IPS-18c (cell line): ENCODE measurements around the gene MIB2.
A peak's percentile ranks its signal among the peaks of the same experiment; 100 is the strongest.
"Not testable (repeated sequence)": the region's sequence is repeated elsewhere in the genome, so short reads cannot be mapped to it uniquely, and the experiment has no call there.

Source experiments
- H3K4me3 ChIP-seq: 2 replicates; pipeline ENCODE4 v1.7.0; 2013; ENCODE audit warnings: low read depth, mild to moderate bottlenecking, low read length, moderate library complexity; ENCODE audit not compliant: insufficient read depth
- H3K9me3 ChIP-seq: one replicate; pipeline ENCODE4 v1.6.1; 2013; ENCODE audit warnings: mild to moderate bottlenecking, low read length, moderate library complexity; ENCODE audit not compliant: control insufficient read depth, insufficient read depth

MIB2 gene

DNA sequence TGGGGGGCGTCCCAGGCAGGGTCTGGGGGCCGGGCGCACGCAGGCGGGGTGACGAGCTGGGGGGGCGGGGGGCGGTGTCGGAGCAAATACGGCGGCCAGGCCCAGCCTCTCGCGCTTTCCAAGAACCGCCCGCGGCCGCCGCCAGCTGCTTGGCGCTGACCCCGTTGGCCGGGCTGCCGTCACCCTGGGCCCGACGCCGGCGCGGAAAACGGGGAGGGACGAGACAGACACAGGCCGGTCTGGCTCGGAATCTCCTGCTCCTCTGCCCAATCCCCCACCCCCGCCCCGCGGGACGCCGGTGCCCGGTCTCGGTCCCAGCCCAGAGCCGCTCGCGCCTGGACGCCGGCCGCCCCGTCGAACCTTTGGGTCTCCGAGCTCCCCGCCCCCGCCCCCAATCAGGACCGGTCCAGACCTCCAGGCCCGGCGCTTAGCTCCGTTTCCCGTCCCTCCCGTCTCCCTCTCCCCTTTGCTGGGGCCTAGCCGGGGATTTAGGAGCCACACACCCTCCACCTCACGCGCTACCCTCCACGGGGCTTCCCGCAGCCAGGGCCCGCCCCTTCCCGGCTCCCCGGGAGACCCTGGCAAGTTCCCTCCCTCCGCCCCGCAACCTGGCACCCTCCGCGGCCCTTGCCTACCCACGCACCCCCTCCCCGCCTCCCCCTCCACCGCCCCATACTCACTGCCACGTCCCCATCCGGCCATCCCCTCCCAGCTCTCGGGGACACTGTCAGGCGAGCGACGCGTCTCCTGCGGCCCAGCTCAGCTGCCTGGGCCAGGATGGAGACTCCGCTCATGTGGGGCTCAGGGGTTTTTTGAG, 15.9 kb downstream of the MIB2 start:
- Histone ChIP-seq H3K9me3 (no peaks in the 10 kb centered on the region), H3K4me3 (peak overlapping the region; percentile 38; the same call in 1 of the 2 replicates)

GRCh38 chr1:1631782-1632420, 16.6 kb downstream of the MIB2 start, which contains the start of gene MMP23B:
MMP23B (plus strand) TSS chr1:1632173; CDS start chr1:1632219, 46 bp downstream.
- H3K9me3 ChIP-seq: no peaks in the 10 kb centered on the region
- peak within 1 kb of the TSS; percentile 38; the same call in 1 of the 2 replicates for H3K4me3 ChIP-seq

- not testable (repeated sequence) for H3K4me3 ChIP-seq, H3K9me3 ChIP-seq
Measured at GRCh38 chr1:1633409-1633808, 18.1 kb downstream of the MIB2 start.

DNA sequence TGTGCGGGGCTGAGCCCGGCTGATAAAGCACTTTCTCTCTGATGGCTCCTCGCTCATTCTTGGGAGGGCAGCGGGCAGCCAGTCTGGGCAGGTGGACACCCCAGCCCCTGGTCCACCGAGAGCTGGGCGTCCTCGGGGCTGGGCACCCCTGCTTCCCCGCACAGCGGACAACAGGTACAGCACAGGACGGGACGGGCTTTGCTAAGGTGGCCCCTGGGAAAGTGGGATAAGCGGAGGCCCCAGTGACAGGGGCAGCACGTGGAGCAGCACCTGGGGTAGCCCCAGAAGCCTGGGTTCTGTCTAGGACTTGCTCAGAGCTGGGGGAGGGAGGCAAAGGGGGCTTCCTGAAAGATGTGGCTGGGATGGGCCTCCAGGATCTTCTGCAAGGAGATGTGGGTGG, 19.3 kb downstream of the MIB2 start:
- H3K9me3 ChIP-seq, H3K4me3 ChIP-seq: not testable (repeated sequence)

DNA sequence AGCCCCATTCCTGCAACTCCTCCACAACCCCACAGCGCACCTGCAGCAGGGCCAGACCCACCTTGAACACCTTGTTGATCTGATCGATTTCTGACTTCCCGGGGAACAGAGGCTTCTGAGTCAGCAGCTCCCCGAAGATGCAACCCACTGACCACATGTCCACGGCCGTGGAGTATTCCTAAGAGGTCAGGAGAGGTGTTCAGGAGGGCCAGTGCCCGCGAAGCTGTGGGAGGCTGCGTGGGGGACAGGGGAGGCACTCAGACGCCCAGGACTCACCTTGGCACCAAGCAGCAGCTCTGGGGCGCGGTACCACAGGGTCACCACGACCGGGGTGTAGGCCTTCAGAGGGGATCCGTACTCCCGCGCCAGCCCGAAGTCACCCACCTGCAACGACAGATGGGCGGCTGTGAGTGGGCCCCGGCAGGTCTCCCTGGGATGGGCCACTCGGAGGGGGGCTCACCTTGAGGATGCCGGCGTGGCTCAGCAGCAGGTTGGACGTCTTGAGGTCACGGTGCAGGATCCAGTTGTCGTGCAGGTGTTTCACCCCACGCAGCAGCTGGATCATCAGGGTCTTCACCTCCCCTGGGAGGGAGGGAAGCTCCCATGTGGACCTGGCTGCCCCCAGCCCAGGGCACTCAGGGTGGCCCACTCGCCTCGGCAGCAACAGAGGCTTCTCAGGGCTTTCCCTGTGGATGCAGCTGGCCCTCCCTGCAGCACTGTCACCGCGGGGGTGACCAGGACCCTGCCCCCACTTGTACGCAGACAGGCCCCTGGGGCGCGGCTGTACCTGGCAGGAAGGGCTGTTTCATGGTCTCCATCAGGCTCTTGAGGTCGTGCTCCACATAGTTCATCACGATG, 21.6 kb downstream of the MIB2 start:
- H3K4me3 ChIP-seq, H3K9me3 ChIP-seq: not testable (repeated sequence)

- H3K4me3 ChIP-seq, H3K9me3 ChIP-seq: not testable (repeated sequence)
Measured at GRCh38 chr1:1637479-1637875, 22.2 kb downstream of the MIB2 start.

DNA sequence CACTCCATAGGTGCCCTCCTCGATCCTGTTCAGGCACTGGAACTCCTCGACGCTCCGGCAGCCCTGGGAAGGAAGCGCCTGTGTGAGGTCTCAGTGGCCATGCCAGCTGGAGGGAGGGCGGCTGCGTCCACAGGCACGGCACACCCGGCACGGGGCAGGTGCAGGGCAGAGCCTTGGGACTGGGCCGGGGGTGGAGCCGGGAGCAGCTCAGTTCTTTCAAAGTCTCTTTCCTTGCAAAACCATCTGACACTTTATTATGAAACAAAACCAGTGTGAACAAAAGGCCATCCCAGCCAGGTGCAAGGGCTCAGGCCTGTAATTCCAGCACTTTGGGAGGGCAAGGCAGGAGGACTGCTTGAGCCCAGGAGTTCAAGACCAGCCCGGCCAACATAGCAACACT, 23.2 kb downstream of the MIB2 start:
- not testable (repeated sequence) for H3K4me3 ChIP-seq, H3K9me3 ChIP-seq

- H3K4me3 ChIP-seq, H3K9me3 ChIP-seq: not testable (repeated sequence)
Measured at GRCh38 chr1:1639368-1639767, 24.1 kb downstream of the MIB2 start.

DNA sequence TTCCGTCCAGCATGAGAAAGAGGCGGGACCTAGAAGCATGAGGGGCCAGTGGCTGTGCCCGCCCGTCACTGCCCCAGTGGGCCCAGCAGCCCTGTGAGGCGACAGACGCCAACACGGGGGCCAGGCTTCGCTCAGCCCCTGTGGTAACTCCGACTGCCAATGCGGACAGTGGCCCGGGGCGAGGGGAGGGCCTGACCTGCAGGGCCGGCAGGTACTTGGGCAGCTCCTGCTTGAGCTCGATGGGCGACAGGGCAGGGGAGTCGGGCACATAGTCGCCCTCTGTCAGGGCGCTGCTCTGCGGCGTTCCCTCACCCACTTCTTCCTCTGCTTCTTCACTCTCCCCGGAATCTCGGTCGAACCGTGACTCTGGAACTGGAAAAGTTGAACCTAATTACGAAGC, 24.8 kb downstream of the MIB2 start:
- H3K4me3 ChIP-seq, H3K9me3 ChIP-seq: not testable (repeated sequence)

DNA sequence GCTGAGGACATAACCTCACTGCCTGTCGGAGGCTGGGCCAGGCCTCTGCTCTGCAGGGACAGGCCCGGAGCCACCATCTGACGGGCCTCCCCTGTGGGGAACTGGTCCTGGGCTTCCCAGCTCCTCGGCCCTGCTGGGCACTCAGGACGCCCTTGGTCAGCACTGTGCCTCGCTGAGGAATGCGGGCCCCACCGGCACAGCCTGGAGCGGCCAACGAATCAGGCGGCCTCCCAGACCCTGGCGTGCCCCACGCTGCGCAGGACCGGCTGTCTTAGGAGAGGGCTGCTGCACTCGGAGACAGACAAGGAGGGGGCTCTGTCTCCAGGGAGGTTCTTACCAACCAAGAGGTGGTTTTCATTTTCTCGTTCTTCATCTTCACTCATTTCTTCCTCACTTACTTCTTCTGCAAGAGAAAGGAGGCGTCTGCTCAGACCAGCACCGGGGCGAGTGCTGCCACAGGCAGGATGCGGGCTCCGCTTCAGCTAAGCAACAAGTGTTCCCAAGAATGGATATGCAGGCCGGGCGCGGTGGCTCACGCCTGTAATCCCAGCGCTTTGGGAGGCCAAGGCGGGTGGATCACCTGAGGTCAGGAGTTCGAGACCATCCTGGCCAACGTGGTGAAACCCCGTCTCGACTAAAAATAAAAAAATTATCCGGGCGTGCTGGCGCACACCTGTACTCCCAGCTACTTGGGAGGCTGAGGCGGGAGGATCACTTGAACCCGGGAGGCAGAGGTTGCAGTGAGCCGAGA, 25.6 kb downstream of the MIB2 start:
- not testable (repeated sequence) for H3K4me3 ChIP-seq, H3K9me3 ChIP-seq

DNA sequence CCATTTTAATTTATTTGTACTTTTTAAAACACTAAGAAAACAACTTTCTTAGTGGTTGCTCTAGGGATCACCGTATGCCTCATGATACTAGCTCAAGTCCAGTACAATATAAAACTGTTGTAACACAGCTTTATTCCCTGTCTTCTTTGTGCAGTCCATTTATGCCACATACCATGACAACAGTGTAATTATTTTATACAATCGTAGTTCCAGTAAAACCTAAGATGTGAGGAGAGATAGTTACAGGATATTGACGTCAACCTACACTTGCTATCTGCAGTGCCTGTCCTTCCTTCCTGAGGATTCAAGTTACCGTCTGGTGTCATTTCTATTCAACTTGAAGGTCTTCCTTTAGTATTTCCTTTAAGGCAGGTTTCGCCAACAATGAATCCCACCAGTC, 31.0 kb downstream of the MIB2 start:
- H3K4me3 ChIP-seq: not testable (repeated sequence)

DNA sequence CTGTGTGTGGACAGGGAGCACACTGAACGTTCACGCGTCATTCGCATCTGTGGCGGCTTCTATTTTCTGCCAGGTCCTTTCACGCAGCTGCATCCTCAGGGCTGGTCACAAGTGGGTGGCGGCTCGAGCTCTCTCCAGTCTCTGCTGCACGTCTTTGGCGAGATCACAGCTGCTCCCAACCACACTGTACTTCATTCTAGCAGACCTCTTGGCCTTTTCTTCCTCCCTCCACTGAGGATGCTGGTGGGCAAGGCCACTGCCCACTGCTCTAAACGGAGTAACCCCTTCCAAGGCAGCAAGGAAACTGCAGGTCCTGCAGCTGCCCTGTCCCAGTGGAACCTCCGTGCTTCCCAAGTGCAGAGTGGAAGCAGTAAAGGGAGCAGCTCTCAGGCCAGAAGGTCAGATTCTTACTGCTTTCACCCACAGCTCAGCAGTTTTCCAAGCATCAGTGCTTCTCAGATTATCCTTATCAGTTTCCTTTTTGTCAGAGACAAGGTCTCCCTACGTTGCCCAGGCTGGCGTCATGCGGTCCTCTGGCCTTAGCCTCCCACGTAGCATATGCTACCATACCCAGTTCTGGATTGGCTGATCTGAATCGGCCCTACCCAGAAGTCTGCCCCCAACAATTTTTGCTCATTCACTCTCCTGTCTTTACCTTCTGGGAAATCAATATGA, 32.4 kb downstream of the MIB2 start:
- H3K4me3 ChIP-seq, H3K9me3 ChIP-seq: not testable (repeated sequence)

More for the DNA sequence above, 31.0 kb downstream of the MIB2 start:
- not testable (repeated sequence) for H3K9me3 ChIP-seq

GRCh38 chr1:1648265-1648664, 33.0 kb downstream of the MIB2 start:
- not testable (repeated sequence) for H3K9me3 ChIP-seq, H3K4me3 ChIP-seq

DNA sequence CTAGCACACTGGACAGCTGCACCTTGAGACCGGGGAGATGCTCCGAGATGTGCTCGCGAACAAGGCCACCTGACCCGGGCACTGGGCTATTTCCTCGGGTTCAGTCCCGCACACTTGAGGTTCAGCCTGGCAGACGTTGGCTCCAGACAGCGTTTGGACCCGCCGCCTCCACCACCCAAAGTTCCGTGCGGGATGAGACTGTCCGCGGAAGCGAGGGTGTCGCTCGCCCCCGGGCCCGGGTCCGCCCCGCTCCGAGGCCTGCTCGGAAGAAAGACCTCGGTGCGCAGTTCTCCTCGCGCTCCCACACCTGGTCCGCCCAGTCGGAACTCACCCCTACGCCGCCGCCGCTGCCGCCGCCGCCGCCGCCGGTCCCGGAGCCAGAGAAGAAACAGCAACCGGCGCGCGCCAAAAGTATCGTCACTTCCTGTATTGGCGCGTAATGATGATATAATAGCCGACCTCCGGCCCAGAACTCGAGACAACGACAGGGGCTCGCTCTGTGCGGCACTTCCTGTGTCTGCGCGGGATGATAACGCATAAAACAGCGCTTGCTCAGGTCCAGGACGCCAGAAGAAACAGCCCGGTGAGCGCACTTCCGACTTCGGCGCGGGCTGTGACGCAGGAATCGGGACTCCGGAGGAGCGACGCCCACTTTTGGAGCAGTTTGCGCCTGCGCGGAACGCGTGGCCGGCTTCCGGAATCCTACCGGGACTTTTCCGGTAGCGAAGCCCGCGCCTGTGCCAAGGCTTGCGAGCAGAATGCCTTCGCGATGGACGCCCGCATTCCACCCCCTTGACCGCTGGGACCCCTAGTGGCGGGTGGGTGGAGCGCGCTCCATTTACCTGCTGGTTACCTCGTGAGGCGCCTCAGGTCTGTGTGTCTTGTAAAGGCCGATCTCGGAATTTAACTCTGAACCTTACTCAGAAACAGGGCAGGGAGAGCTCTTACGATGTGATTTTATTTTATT, 43.6 kb downstream of the MIB2 start, which contains the start of gene CDK11B:
TSS of gene CDK11B (minus strand) at position 422 of the 967 bp plus-strand sequence. CDS start 1,519 bp downstream, outside the sequence.
- not testable (repeated sequence) for H3K9me3 ChIP-seq
- peak within 1 kb of the TSS; percentile 59 for H3K4me3 ChIP-seq

DNA sequence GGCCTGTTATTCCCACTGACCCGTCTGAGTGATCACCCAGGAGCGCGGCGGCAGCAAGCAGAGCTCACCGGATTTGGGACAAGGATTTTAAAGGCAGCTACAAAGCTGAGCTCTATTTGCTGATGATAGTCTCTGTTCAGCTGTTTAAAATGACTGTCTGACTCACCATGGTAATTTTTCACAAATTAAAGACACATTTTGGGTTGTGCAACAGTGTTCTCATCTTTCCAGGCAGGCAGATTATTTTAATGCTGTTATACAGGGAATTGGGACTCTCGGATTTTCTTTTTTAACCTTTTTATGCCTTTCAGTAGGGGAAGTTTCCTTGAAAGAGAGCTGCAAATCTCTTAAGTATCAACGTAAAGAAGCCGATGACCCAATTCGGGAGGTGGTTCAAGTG, 47.1 kb downstream of the MIB2 start:
- not testable (repeated sequence) for H3K4me3 ChIP-seq, H3K9me3 ChIP-seq
